Ascending aorta (tissue), 2 donors: Measurements from ENCODE around the gene MLXIP. TPM values are rescaled to one million over a fixed set of nuclear protein-coding genes. Genes with fewer than 3 reads are reported as not detected.

Source experiments
- DNase-seq, 2 donors: peaks; one replicate each; pipeline ENCODE4 v3.0.0-alpha.2; 2019; ENCODE audit warnings: low spot score in 2 of 2
- H3K27ac ChIP-seq, 2 donors: fragments of 200-600 bp; sonication (generic); one replicate each; pipeline ENCODE4 v1.5.1; 2016 to 2017; ENCODE audit warnings: mild to moderate bottlenecking in 1 of 2
- H3K27me3 ChIP-seq: fragments of 200-600 bp; sonication (generic); one replicate; pipeline ENCODE4 v1.5.1; 2017
- H3K36me3 ChIP-seq, 2 donors: fragments of 200-600 bp; sonication (generic); one replicate each; pipeline ENCODE4 v1.5.1; 2016
- H3K4me1 ChIP-seq, 2 donors: fragments of 200-600 bp; sonication (generic); one replicate each; pipeline ENCODE4 v1.5.1; 2016 to 2017; ENCODE audit warnings: mild to moderate bottlenecking in 1 of 2
- H3K4me3 ChIP-seq, 2 donors: fragments of 200-600 bp; sonication (generic); one replicate each; pipeline ENCODE4 v1.5.1; 2016 to 2017; ENCODE audit warnings: mild to moderate bottlenecking in 1 of 2
- H3K9me3 ChIP-seq, 2 donors: fragments of 200-600 bp; sonication (generic); one replicate each; pipeline ENCODE4 v1.5.1; 2016
- intact Hi-C: fragments of 100-400 bp; cut with DNase I; formaldehyde crosslinking; loops from one replicate; pipeline ENCODE4 v1.15.1; 2023
- total RNA-seq: library from RNA; depleted of rRNA; stranded (reverse); fragments of >200 nt; gene quantifications from one replicate; pipeline ENCODE4 v1.1.0, GENCODE V29; 2016
- TF ChIP-seq, protein P1 (sequence below), 3 experiments: fragments of 200-600 bp in 2 of 3; fragments of 450-650 bp in 1 of 3; sonication (generic) in 2 of 3; IDR thresholded peaks; one replicate each; pipeline ENCODE4 v1.5.1; 2016 to 2019; ENCODE audit warnings: antibody characterized with exemption in 3 of 3, mild to moderate bottlenecking in 1 of 3, moderate library complexity in 1 of 3

MLXIP gene
- total RNA-seq, 1 donor from 2014 or later, result 62.3 TPM

DNA sequence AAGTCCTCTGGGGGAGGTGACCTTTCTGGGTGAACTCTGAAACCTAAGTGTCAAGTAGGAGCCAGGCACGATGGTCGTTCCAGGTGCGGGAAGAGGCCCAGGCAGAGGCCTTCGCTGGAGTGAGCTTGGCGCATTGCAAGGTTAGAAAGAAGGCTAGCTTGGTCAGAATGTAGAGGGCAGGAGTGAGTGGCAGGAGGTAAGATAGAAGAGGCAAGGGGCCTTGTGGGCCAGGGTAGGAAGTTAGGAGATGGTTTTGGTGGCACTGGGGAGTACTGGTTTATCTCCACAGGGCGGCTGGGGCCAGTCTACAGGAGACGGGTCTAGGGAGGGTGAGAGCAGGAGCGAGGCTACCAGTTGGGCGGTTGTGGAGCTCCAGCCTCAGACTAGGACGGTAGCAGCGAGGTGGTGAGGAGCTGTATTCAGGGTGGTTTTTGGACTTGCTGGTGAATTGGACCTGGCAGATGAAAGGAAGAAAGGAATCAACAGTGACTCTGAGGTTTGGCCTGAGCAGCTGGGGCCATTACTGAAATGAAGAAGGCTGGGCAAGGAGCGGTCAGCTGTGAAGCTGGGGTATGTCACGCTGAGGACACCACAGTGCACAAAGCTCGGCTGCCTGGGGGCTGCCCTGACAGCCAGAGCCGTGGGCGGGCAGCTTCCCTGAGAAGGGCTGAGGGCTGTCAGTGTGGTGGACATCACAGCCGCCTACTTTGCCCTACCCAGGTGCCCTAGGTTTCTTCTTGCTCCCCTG is 9.0 kb downstream of the MLXIP start:
- DNase-seq, result no peak
- Histone ChIP-seq H3K4me3 (no peak overlapping the region), H3K27ac (peak overlapping the region; percentile 65 to 67), H3K27me3 (no peaks in the 10 kb centered on the region), H3K36me3 (peaks cover 7 to 26% of the 10 kb centered on the region in 2 donors), H3K4me1 (peaks cover 16 to 37% of the 10 kb centered on the region in 2 donors), H3K9me3 (no peaks in the 10 kb centered on the region)
- intact Hi-C loops, result no loop called here
- TF ChIP-seq, protein P1, sequence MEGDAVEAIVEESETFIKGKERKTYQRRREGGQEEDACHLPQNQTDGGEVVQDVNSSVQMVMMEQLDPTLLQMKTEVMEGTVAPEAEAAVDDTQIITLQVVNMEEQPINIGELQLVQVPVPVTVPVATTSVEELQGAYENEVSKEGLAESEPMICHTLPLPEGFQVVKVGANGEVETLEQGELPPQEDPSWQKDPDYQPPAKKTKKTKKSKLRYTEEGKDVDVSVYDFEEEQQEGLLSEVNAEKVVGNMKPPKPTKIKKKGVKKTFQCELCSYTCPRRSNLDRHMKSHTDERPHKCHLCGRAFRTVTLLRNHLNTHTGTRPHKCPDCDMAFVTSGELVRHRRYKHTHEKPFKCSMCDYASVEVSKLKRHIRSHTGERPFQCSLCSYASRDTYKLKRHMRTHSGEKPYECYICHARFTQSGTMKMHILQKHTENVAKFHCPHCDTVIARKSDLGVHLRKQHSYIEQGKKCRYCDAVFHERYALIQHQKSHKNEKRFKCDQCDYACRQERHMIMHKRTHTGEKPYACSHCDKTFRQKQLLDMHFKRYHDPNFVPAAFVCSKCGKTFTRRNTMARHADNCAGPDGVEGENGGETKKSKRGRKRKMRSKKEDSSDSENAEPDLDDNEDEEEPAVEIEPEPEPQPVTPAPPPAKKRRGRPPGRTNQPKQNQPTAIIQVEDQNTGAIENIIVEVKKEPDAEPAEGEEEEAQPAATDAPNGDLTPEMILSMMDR (IDR thresholded peaks at IDR 0.05), result no peak

DNA sequence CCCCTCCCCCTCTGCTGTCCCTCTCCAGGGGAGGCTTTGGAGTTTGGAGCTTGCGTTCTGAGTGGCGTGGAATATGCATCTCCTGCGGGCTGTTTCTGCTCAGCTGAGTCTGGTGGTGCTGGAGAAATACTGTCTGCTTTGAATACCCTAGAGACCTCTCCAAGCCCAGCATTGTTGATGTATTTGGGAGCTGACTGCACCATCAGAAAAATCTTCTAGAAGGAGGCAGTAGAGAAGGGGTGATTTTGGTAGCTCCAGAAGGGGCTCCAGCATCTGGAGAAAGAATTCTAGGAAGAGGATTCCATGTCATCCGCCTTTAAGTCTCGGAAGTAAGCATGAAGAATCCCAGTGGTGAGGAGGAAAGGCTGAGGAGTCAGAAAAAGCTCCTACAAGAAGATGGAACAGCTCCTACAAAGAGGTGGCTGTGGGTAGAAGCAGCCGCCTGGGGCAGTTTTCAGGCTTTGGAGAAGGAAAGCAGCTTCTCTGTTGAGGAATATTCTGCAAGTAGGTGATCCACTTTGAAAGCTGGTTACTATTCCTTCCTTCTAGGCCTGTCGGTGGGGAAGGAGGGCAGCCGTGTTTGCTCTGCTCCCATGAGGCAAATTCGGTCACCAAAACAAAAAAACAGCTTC is 9.7 kb downstream of the MLXIP start:
- Histone ChIP-seq H3K9me3 (no peaks in the 10 kb centered on the region), H3K4me1 (peaks cover 12 to 38% of the 10 kb centered on the region in 2 donors), H3K36me3 (peaks cover 7 to 26% of the 10 kb centered on the region in 2 donors), H3K27me3 (no peaks in the 10 kb centered on the region), H3K4me3 (no peak overlapping the region), H3K27ac (peak overlapping the region; percentile 65 to 67)
- DNase-seq, result no peak
- TF ChIP-seq, protein P1 (IDR thresholded peaks at IDR 0.05), result no peak
- intact Hi-C loops, result no loop called here

DNA sequence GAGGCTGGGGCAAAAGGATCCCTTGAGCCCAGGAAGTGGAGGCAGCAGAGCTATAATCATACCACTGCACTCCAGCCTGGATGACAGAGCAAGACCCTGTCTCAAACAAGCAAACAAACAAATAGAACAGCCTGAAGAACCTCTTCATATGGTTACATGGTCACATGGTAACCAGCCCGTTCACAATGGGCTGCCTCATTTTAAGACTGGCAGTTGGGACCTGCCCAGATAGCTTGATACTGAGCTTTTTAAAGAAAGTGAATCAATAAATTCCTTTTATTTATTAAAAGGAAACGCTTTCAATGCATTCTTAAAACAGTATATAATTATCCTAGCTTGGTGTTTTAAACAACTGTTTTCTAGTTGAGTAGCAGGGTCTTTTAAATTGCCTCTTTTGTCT is 10.5 kb downstream of the MLXIP start:
- H3K4me1 ChIP-seq, result peaks cover 12 to 38% of the 10 kb centered on the region in 2 donors
- intact Hi-C loops, result no loop called here
- peak overlapping the region; percentile 65 to 67 for H3K27ac ChIP-seq
- TF ChIP-seq, protein P1 (IDR thresholded peaks at IDR 0.05), result no peak
- DNase-seq, result no peak
- no peaks in the 10 kb centered on the region for H3K9me3 ChIP-seq
- peaks cover 7 to 23% of the 10 kb centered on the region in 2 donors for H3K36me3 ChIP-seq
- H3K4me3 ChIP-seq, result no peak overlapping the region
- H3K27me3 ChIP-seq, result no peaks in the 10 kb centered on the region

DNA sequence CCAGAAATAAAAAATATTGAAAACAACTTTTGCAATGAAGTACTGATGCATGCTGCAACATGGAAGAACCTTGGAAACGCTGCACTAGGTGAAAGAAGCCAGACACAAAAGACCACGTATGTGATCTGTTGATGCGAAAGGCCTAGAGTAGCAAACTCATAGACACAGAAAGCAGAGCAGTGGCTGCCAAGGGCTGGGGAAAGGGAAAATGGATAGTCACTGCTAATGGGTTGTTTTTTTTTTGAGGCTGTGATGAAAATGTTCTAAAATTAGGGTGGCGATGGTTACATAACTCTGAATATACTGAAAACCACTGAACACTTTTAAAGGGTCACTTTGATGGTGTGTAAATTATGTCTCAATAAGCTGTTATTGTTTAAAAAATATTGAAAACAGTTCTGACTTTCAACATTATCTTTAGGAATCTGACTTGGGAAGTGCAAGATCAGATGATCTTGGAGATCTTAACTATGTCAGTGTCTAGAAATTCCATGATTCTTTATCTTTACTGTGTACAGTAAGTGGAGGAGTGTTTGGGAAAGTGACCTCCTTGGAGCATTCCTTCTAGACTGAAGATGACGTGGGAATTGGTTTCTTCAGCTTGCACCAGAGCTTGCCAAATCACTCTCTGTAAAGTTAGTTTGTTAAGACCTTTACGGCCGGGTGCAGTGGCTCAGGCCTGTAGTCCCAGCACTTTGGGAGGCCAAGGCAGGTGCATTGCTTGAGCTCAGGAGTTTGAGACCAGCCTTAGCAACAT is 12.4 kb downstream of the MLXIP start:
- peak overlapping the region in 1 of 2 donors; percentile 2 for H3K4me3 ChIP-seq
- DNase-seq, result peak in 1 of 2 donors; percentile 77

More for the DNA sequence above, 12.4 kb downstream of the MLXIP start:
- TF ChIP-seq, protein P1 (IDR thresholded peaks at IDR 0.05), result no peak
- no peaks in the 10 kb centered on the region for H3K9me3 ChIP-seq
- H3K27ac ChIP-seq, result peak overlapping the region; percentile 66 to 67
- H3K36me3 ChIP-seq, result peaks cover 0 to 4% of the 10 kb centered on the region in 2 donors
- H3K27me3 ChIP-seq, result no peaks in the 10 kb centered on the region
- H3K4me1 ChIP-seq, result peaks cover 12 to 42% of the 10 kb centered on the region in 2 donors
- intact Hi-C loops, result loop anchor here (1.0 kb wide), 1 partner anchor 13 kb away; the partner anchor contains the start of gene MLXIP
